ENCODE results near the gene BIRC6. TPM values are rescaled to one million over a fixed set of nuclear protein-coding genes. Genes with fewer than 3 reads are reported as not detected.

Gene BIRC6
- polyA plus RNA-seq, 2 of the 4 experiments (the other 2 are of a cell fraction), result 21.0 to 111 TPM

GRCh38 chr2:32666704-32667103, 309.9 kb downstream of the BIRC6 start:
- CTCF ChIA-PET, result no interaction called here
- POLR2A ChIA-PET, result no interaction called here
- FAIRE-seq, result no peak

GRCh38 chr2:32668254-32668653, 311.4 kb downstream of the BIRC6 start:
- POLR2A ChIA-PET, result no interaction called here

More at GRCh38 chr2:32666704-32667103, 309.9 kb downstream of the BIRC6 start:
- DNase-seq (ENCODE audit: low read depth in 1 of 2, low spot score in 1 of 2) (no peak), ATAC-seq (no peak)
- Histone ChIP-seq H3K27ac (no peak overlapping the region), H3K4me2 (no peak overlapping the region), H3K4me3 (no peak overlapping the region), H3K4me1 (no peaks in the 10 kb centered on the region; the same call in 2 of the 3 replicates), H3K9me3 (no peaks in the 10 kb centered on the region)
- 97% methylated on average over 1 of the region's 1 CpG for WGBS (ENCODE audit: missing lambda C conversion rate)
- TF ChIP-seq POLR2AphosphoS2 (conservative IDR thresholded peaks at IDR 0.05; ENCODE audit: low read length) (no peak), EHF (CRISPR knock-in tag; IDR thresholded peaks at IDR 0.05) (no peak), KDM1A (IDR thresholded peaks at IDR 0.05; ENCODE audit: low read depth) (no peak), HEYL (CRISPR knock-in tag; IDR thresholded peaks at IDR 0.05) (no peak), ELK1 (IDR thresholded peaks at IDR 0.05; ENCODE audit: low read depth, low read length) (no peak), FOSL2 (IDR thresholded peaks at IDR 0.05) (no peak), FOSL2 (CRISPR knock-in tag; IDR thresholded peaks at IDR 0.05) (no peak), MAFK (IDR thresholded peaks at IDR 0.05; ENCODE audit: partially characterized antibody) (peak; percentile 41)

More at GRCh38 chr2:32668254-32668653, 311.4 kb downstream of the BIRC6 start:
- 45% methylated on average over 1 of the region's 1 CpG for WGBS (ENCODE audit: missing lambda C conversion rate)
- no peaks in the 10 kb centered on the region; the same call in 2 of the 3 replicates for H3K4me1 ChIP-seq
- CTCF ChIA-PET, result no interaction called here
- H3K9me3 ChIP-seq, result no peaks in the 10 kb centered on the region
- ATAC-seq (no peak), FAIRE-seq (no peak), DNase-seq (ENCODE audit: low read depth in 1 of 2, low spot score in 1 of 2) (no peak)
- no peak overlapping the region for H3K27ac ChIP-seq
- TF ChIP-seq JUNB (IDR thresholded peaks at IDR 0.05) (no peak), TFCP2L1 (CRISPR knock-in tag; IDR thresholded peaks at IDR 0.05) (no peak), GATA3 (IDR thresholded peaks at IDR 0.05; ENCODE audit: borderline replicate concordance) (no peak), HOXB13 (CRISPR knock-in tag; IDR thresholded peaks at IDR 0.05; ENCODE audit: low read depth) (no peak), CBX8 (IDR thresholded peaks at IDR 0.05) (no peak)
- H3K4me3 ChIP-seq, result no peak overlapping the region
- no peak overlapping the region for H3K4me2 ChIP-seq

Small RNA genes within 50 kb of the gene (small RNA-seq; reads per million reads assigned to genes)
- gene MIR4765, result 0 to 4.3 (median 0.29) reads per million in 6 experiments
- gene MIR558, result 0 reads per million in 6 experiments

Other genes with a start within 250 kb of the BIRC6 start
- 54.0 and 69.5 TPM in 2 replicates for gene SLC30A6, start 191.2 kb upstream of the BIRC6 start, polyA plus RNA-seq (2011; rRNA removed)
- 22.7 to 23.3 TPM (median 23.1 TPM) in 3 replicates for gene SLC30A6, start 191.2 kb upstream of the BIRC6 start, polyA plus RNA-seq (2017; fragmentation: RNase III; extraction: RNeasy Plus Mini Kit Qiagen cat#74134 plus additional on column Dnase treatment)
- gene NLRC4, start 92.1 kb upstream of the BIRC6 start, polyA plus RNA-seq (2011; rRNA removed), result 0.01 TPM in 1 of 2 replicates, not detected in the other
- not detected in 3 replicates for gene NLRC4, start 92.1 kb upstream of the BIRC6 start, polyA plus RNA-seq (2017; fragmentation: RNase III; extraction: RNeasy Plus Mini Kit Qiagen cat#74134 plus additional on column Dnase treatment)
- gene YIPF4, start 79.1 kb upstream of the BIRC6 start, polyA plus RNA-seq (2011; rRNA removed), result 28.4 and 54.1 TPM in 2 replicates
- gene YIPF4, start 79.1 kb upstream of the BIRC6 start, polyA plus RNA-seq (2017; fragmentation: RNase III; extraction: RNeasy Plus Mini Kit Qiagen cat#74134 plus additional on column Dnase treatment), result 28.6 to 35.7 TPM (median 31.4 TPM) in 3 replicates